NCI-H187 (cell line): ENCODE results near the gene FN3KRP.

Experiments used
- DNase-seq, 2 experiments: peaks; one replicate each; lab custom pipeline; 2025; lab: John Stamatoyannopoulos, UW

The FN3KRP gene

GRCh38 chr17:82716203-82717010 lies at the start of gene FN3KRP:
FN3KRP (plus strand) TSS chr17:82716706; CDS start chr17:82716756, 50 bp downstream.
- DNase-seq, result peak; percentile 70 to 96

DNA sequence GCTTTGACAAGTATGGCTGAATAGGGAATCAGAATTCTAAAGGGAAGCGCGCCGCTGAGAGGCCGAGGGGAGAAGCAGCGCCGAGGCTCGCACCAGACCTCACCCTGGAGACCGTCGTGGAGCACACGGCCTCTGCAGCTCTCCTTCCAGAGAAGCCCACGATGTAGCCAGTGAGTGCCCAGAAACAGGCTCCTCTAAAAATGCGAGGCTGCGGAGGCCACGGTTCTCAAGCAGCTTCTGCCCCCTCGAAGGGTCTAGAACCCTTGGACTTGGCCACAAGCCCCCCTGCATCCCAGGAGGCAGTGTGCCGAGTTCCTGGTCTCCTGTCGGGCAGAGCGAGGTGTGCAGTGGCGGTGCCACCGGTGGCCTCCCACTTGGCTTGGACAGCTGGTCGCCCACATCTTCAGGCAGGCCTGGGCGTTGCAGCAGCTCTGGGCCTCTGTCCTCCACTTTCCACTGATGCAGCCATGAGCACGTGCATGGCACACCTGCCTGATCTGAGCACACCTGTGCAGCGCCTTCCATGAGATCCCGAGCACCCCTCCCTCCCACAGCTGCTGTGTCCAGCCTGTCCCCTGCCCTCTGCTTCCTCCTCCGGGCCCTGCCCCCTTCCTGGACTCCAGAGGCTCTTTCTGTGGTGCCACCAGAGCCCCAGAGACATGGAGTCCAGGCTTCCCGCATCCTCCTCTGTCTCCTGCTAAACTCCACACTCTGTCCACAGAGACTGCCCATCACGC lies 49.4 kb upstream of the FN3KRP start:
- no peak for DNase-seq

DNA sequence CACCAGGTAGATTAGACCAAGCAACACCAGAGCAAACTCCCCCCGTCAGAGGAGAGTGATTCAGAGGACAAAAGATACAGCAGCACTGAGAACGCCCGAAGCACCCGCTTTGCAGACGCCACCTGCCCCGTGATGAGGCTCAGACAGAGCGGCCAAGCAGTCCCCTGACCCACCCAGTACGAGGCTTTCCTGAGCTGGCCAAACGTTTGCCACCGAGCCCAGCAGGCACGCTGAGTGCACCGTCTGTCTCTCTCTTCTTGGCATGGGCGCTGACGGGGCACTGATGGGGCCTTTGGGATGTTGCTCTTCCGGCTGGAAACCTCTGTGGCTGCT lies 48.9 kb upstream of the FN3KRP start:
- DNase-seq, result no peak

- no peak for DNase-seq
Observed at GRCh38 chr17:82668024-82668630, 48.4 kb upstream of the FN3KRP start.

DNA sequence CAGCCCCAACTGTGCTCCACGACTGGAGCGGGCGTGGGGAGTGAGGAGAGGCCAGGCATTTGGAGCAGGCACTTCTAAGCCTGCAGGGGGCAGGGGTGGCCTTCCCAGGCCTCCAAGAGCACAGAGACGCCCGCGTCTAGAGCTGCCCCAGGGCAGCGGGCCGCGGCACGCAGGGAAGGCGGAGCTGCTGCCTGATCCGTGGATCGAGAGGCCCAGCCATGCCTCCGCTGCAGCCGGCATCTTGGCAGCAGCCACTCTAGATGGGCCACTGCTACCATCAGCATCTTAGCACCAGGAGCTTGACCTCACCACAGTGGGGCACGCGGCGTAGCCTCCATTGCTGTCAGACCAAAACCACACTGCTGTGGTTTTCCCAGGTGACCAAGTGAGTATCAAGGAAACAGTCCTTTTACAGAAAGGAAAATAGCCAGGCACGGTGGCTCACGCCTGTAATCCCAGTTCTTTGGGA lies 47.8 kb upstream of the FN3KRP start:
- no peak for DNase-seq

DNA sequence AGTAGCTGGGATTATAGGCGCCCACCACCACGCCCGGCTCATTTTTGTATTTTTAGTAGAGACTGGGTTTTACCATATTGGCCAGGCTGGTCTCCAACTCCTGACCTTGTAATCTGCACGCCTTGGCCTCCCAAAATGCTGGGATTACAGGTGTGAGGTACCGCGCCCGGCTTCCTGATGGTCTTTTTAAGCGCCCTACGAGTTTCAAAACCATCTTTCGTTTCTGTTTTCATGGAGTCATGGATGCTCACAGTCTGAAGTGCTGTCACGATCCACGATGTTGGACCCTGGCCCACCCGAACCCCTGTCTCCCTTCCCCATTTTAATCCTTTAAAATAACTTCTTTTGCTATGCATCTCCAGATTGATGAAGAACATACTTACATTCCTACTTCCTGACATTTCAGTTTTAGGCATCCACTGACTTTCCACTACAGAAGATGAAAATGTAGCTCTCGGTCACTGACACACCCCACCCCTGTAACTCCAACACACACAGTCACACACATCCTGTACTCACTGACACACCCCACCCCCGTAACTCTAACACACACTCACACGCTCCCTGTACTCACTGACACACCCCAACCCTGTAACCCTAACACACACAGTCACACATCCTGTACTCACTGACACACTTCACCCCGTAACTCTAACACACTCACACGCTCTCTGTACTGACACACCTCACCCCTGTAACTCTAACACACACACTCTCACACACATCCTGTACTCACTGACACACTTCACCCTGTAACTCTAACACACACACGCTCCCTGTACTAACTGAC lies 45.6 kb upstream of the FN3KRP start:
- no peak for DNase-seq

- no peak for DNase-seq
Observed at GRCh38 chr17:82674656-82675475, 41.6 kb upstream of the FN3KRP start.

- no peak for DNase-seq
Observed at GRCh38 chr17:82675476-82676245, 40.8 kb upstream of the FN3KRP start.

DNA sequence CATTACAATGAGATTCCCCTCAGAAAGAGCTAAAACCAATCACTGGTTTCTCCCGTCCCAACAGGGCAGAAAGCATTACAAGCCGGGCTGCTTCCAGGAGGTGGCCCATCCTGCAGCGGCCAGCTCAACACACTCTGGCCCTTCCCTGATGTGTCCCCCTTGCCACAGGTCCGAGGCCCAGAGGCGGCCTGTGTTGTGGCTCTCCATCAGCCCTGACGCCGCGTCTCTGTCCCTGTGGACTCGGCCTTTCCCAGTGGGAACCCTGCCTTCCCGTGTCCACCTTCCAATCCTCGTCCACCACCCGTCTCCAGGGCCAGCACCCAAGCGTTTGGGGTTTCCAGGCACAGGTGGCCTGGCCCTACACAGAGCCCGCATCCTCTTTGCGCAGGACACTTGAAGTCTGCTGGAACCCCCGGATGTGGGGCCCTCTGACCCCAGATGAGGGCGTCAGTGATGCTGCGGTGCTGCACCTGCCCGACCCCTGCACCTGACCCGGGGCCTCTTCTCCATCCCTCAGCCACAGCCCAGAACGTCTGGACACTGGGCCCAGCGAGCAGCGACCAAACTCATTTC lies 39.1 kb upstream of the FN3KRP start:
- no peak for DNase-seq

DNA sequence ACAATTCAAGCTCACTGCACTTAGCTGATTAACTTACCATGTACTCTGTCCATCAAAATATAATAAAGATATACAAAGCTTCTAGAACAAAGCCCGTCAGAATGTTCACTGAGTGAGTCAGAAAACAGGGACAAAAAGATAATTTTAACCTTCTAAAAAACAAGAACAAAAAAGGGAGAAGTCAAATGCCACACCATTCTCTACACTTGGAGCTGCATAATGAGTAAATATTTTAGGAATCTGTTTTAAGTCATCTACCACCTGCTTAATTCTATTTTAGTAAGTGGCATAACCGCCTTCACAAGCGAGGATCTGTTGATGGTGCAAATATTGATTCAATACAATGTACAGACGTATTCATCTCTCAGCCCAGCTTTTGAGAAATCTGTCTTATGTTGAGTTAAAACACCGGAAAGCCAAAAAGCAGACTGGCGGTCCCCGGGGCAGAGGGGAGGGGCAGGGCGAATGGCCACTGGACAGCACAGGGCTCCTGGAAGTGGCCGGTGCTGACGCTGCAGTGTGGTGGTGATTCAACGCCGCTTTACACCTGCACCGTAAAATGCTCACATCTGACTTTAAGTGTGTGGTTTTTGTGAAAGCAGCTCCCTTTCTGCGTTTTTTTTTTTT lies 38.1 kb upstream of the FN3KRP start:
- DNase-seq, result no peak

GRCh38 chr17:82679586-82680465 lies 36.7 kb upstream of the FN3KRP start:
- DNase-seq, result no peak

- DNase-seq, result no peak
Observed at GRCh38 chr17:82681547-82681946, 35.0 kb upstream of the FN3KRP start.

DNA sequence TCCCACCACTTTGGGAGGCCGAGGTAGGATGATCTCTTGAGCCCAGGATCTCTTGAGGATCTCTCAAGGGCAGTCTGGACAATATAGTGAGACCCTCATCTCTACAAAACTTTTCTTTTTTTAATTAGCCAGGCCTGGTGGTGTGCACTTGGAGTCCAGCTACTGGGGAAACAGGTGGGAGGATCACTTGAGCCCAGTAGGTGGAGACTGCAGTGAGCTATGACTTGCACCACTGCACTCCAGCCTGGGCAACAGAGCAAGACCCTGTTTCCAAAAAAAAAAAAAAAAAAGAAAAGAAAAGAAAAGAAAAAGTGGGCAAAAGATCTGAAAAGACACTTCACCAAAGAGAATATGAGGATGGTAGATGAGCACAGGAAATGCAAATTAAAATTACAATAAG lies 33.0 kb upstream of the FN3KRP start:
- no peak for DNase-seq

GRCh38 chr17:82684228-82684841 lies 32.2 kb upstream of the FN3KRP start:
- DNase-seq, result no peak

GRCh38 chr17:82685291-82685690 lies 31.2 kb upstream of the FN3KRP start:
- DNase-seq, result no peak

GRCh38 chr17:82686366-82687324 lies 29.9 kb upstream of the FN3KRP start:
- DNase-seq, result no peak

GRCh38 chr17:82687375-82687861 lies 29.1 kb upstream of the FN3KRP start:
- DNase-seq, result no peak
